Raji (cell line): ENCODE measurements around the gene GABRA6.

ENCODE experiments used
- POLR2A ChIP-seq: IDR thresholded peaks from 2 replicates; pipeline ENCODE4 v1.6.1; 2011; ENCODE audit warnings: low read depth, low read length, control low read depth; ENCODE audit not compliant: insufficient read depth

GABRA6 gene

GRCh38 chr5:161685461-161685860, at the start of gene GABRA6:
Gene GABRA6, plus strand, starts transcription at chr5:161685721. Its CDS starts 269 bp downstream, at chr5:161685990.
- no peak for TF ChIP-seq POLR2A

GRCh38 chr5:161637591-161637990, 47.9 kb upstream of the GABRA6 start:
- no peak for TF ChIP-seq POLR2A

- no peak for TF ChIP-seq POLR2A
These were observed 44.1 kb upstream of the GABRA6 start for GRCh38 chr5:161641444-161641843.

GRCh38 chr5:161645264-161645663, 40.3 kb upstream of the GABRA6 start:
- no peak for TF ChIP-seq POLR2A

- no peak for TF ChIP-seq POLR2A
These were observed 24.7 kb upstream of the GABRA6 start for GRCh38 chr5:161660806-161661205.

- no peak for TF ChIP-seq POLR2A
These were observed 22.1 kb upstream of the GABRA6 start for GRCh38 chr5:161663431-161663830.

- no peak for TF ChIP-seq POLR2A
These were observed 9.4 kb upstream of the GABRA6 start for GRCh38 chr5:161676103-161676502.

GRCh38 chr5:161686149-161686548, 628 bp downstream of the GABRA6 start:
- TF ChIP-seq POLR2A, result no peak

- no peak for TF ChIP-seq POLR2A
These were observed 1.4 kb downstream of the GABRA6 start for GRCh38 chr5:161686881-161687280.

GRCh38 chr5:161687316-161687715, 1.8 kb downstream of the GABRA6 start:
- TF ChIP-seq POLR2A, result no peak

GRCh38 chr5:161691911-161692310, 6.4 kb downstream of the GABRA6 start:
- no peak for TF ChIP-seq POLR2A

- no peak for TF ChIP-seq POLR2A
These were observed 11.5 kb downstream of the GABRA6 start for GRCh38 chr5:161697001-161697400.

- no peak for TF ChIP-seq POLR2A
These were observed 14.5 kb downstream of the GABRA6 start for GRCh38 chr5:161700065-161700464.

- TF ChIP-seq POLR2A, result no peak
These were observed 18.0 kb downstream of the GABRA6 start for GRCh38 chr5:161703528-161703927.

GRCh38 chr5:161707382-161707781, 21.9 kb downstream of the GABRA6 start:
- TF ChIP-seq POLR2A, result no peak

- no peak for TF ChIP-seq POLR2A
These were observed 23.7 kb downstream of the GABRA6 start for GRCh38 chr5:161709239-161709638.

- TF ChIP-seq POLR2A, result no peak
These were observed 27.5 kb downstream of the GABRA6 start for GRCh38 chr5:161713042-161713441.

GRCh38 chr5:161719157-161719556, 33.6 kb downstream of the GABRA6 start:
- no peak for TF ChIP-seq POLR2A
